DOHH2 (cell line): ENCODE results near the gene CAPN12.

ENCODE experiments used
- H3F3A ChIP-seq: fragments of 200-600 bp; sonication (generic), shearing (Covaris generic); 2 replicates; pipeline ENCODE4 v1.6.0; 2016; ENCODE audit warnings: antibody characterized with exemption, mild to moderate bottlenecking; ENCODE audit not compliant: control insufficient read depth, insufficient read depth
- H3K27ac ChIP-seq: fragments of 200-600 bp; sonication (generic); 2 replicates; pipeline ENCODE4 v1.5.1; 2014; ENCODE audit warnings: low read depth, mild to moderate bottlenecking, low read length, moderate library complexity
- H3K27me3 ChIP-seq: fragments of 200-600 bp; sonication (generic); 2 replicates; pipeline ENCODE4 v1.6.1; 2014; ENCODE audit warnings: mild to moderate bottlenecking, low read length, mixed read lengths; ENCODE audit not compliant: control insufficient read depth
- H3K36me3 ChIP-seq: fragments of 200-600 bp; sonication (generic); 2 replicates; pipeline ENCODE4 v1.6.1; 2014; ENCODE audit warnings: mild to moderate bottlenecking, low read length, moderate library complexity, mixed read lengths; ENCODE audit not compliant: control insufficient read depth
- H3K4me1 ChIP-seq: fragments of 200-600 bp; sonication (generic); 2 replicates; pipeline ENCODE4 v1.6.1; 2014; ENCODE audit warnings: mild to moderate bottlenecking, low read length, mixed read lengths; ENCODE audit not compliant: control insufficient read depth
- H3K4me2 ChIP-seq: fragments of 200-600 bp; sonication (generic); 2 replicates; pipeline ENCODE4 v1.6.0; 2014; ENCODE audit warnings: mild to moderate bottlenecking, low read length, moderate library complexity
- H3K4me3 ChIP-seq: fragments of 200-600 bp; sonication (generic); 2 replicates; pipeline ENCODE4 v1.5.1; 2014; ENCODE audit warnings: mild to moderate bottlenecking, low read length, mixed read lengths
- H3K79me2 ChIP-seq: fragments of 200-600 bp; sonication (generic); 2 replicates; pipeline ENCODE4 v1.6.1; 2014; ENCODE audit warnings: mild to moderate bottlenecking, low read length, mixed read lengths; ENCODE audit not compliant: control insufficient read depth
- H3K9me2 ChIP-seq: fragments of 200-600 bp; sonication (generic); replicated peaks from 2 replicates; pipeline ENCODE4 v1.6.1; 2014; ENCODE audit warnings: mild to moderate bottlenecking, low read length, mixed read lengths; ENCODE audit not compliant: control insufficient read depth
- H3K9me3 ChIP-seq: fragments of 200-600 bp; sonication (generic); 2 replicates; pipeline ENCODE4 v1.6.1; 2014; ENCODE audit warnings: antibody characterized with exemption, low read length, mixed read lengths; ENCODE audit not compliant: control insufficient read depth, insufficient read depth
- H4K20me1 ChIP-seq: fragments of 200-600 bp; sonication (generic); 2 replicates; pipeline ENCODE4 v1.6.0; 2014; ENCODE audit warnings: low read depth, mild to moderate bottlenecking, antibody characterized with exemption, low read length, moderate library complexity; ENCODE audit not compliant: control insufficient read depth, insufficient read depth
- CTCF ChIP-seq: fragments of 200-600 bp; sonication (generic); IDR thresholded peaks from one replicate; pipeline ENCODE4 v1.5.1; 2014; ENCODE audit warnings: antibody characterized with exemption, mild to moderate bottlenecking, low read depth, low read length; ENCODE audit not compliant: poor library complexity, severe bottlenecking
- EZH2phosphoT487 ChIP-seq: fragments of 200-600 bp; sonication (generic); IDR thresholded peaks from 2 replicates; pipeline ENCODE4 v1.6.1; 2017; ENCODE audit warnings: borderline replicate concordance, mild to moderate bottlenecking, antibody characterized with exemption, low read length, moderate library complexity, mixed read lengths

CAPN12 gene

GRCh38 chr19:38723990-38724854 lies 20.1 kb downstream of the CAPN12 start:
- Histone ChIP-seq H3K9me3 (no peaks in the 10 kb centered on the region), H3F3A (no peaks in the 10 kb centered on the region), H3K4me2 (no peak overlapping the region), H3K27me3 (no peaks in the 10 kb centered on the region), H3K79me2 (no peaks in the 10 kb centered on the region), H3K27ac (no peak overlapping the region), H3K9me2 (no peaks in the 10 kb centered on the region), H4K20me1 (no peaks in the 10 kb centered on the region), H3K4me1 (no peaks in the 10 kb centered on the region), H3K4me3 (no peak overlapping the region), H3K36me3 (peaks cover 66% of the 10 kb centered on the region)
- TF ChIP-seq EZH2phosphoT487 (no peak), CTCF (no peak)

GRCh38 chr19:38723606-38723965 lies 20.7 kb downstream of the CAPN12 start:
- TF ChIP-seq EZH2phosphoT487 (no peak), CTCF (no peak)
- Histone ChIP-seq H3K79me2 (no peaks in the 10 kb centered on the region), H3K27me3 (no peaks in the 10 kb centered on the region), H3K4me3 (no peak overlapping the region), H3K9me2 (no peaks in the 10 kb centered on the region), H3K27ac (no peak overlapping the region), H3K4me1 (no peaks in the 10 kb centered on the region), H3F3A (no peaks in the 10 kb centered on the region), H3K36me3 (peaks cover 62% of the 10 kb centered on the region), H3K4me2 (no peak overlapping the region), H3K9me3 (no peaks in the 10 kb centered on the region), H4K20me1 (no peaks in the 10 kb centered on the region)

- Histone ChIP-seq H3K4me3 (no peak overlapping the region), H3K4me2 (no peak overlapping the region), H3K9me3 (no peaks in the 10 kb centered on the region), H4K20me1 (no peaks in the 10 kb centered on the region), H3K27ac (no peak overlapping the region), H3K36me3 (peaks cover 62% of the 10 kb centered on the region), H3F3A (no peaks in the 10 kb centered on the region), H3K9me2 (no peaks in the 10 kb centered on the region), H3K27me3 (no peaks in the 10 kb centered on the region), H3K79me2 (no peaks in the 10 kb centered on the region), H3K4me1 (no peaks in the 10 kb centered on the region)
- TF ChIP-seq CTCF (no peak), EZH2phosphoT487 (no peak)
Measured at GRCh38 chr19:38722947-38723605, 21.2 kb downstream of the CAPN12 start.
